Liver (tissue), 3 donors: ENCODE measurements around the gene MRPS18B.

Experiments
- ATF3 ChIP-seq: IDR thresholded peaks from 2 replicates; pipeline ENCODE4 v1.6.1; 2016; ENCODE audit warnings: antibody characterized with exemption
- CTCF ChIP-seq: fragments of 150-350 bp; IDR thresholded peaks from 2 replicates; pipeline ENCODE4 v1.5.1; 2017; ENCODE audit warnings: improper control_type of control experiment, low read depth, low read length; ENCODE audit not compliant: missing input control
- FOXA1 ChIP-seq: IDR thresholded peaks from 2 replicates; pipeline ENCODE4 v1.6.1; 2016; ENCODE audit warnings: antibody characterized with exemption
- GABPA ChIP-seq, 2 donors: IDR thresholded peaks in 1 of 2; conservative IDR thresholded peaks in 1 of 2; 2 replicates each; pipeline ENCODE4 v1.6.1; 2016; ENCODE audit warnings: antibody characterized with exemption in 2 of 2, mild to moderate bottlenecking in 1 of 2, moderate library complexity in 1 of 2
- MAX ChIP-seq: IDR thresholded peaks from 2 replicates; pipeline ENCODE4 v1.6.1; 2016; ENCODE audit warnings: antibody characterized with exemption
- NR2F2 ChIP-seq: IDR thresholded peaks from 2 replicates; pipeline ENCODE4 v1.6.1; 2016; ENCODE audit warnings: antibody characterized with exemption
- RAD21 ChIP-seq, 2 donors: IDR thresholded peaks; 2 replicates each; pipeline ENCODE4 v1.6.1; 2016; ENCODE audit warnings: antibody characterized with exemption in 2 of 2, mild to moderate bottlenecking in 2 of 2
- REST ChIP-seq: IDR thresholded peaks from 2 replicates; pipeline ENCODE4 v1.6.1; 2016; ENCODE audit warnings: antibody characterized with exemption, mild to moderate bottlenecking
- RXRA ChIP-seq, 2 donors: IDR thresholded peaks; 2 replicates each; pipeline ENCODE4 v1.6.1; 2017 to 2018; ENCODE audit warnings: antibody characterized with exemption in 2 of 2, mild to moderate bottlenecking in 1 of 2
- SP1 ChIP-seq: IDR thresholded peaks from 2 replicates; pipeline ENCODE4 v1.6.1; 2018; ENCODE audit warnings: antibody characterized with exemption, mild to moderate bottlenecking
- TAF1 ChIP-seq: conservative IDR thresholded peaks from 2 replicates; pipeline ENCODE4 v1.6.1; 2016; ENCODE audit warnings: antibody characterized with exemption, mild to moderate bottlenecking
- YY1 ChIP-seq: IDR thresholded peaks from 2 replicates; pipeline ENCODE4 v1.6.1; 2016; ENCODE audit warnings: antibody characterized with exemption, mild to moderate bottlenecking
- donor health status: healthy.
- donor health status: healthy.

GRCh38 chr6:30573113-30573512 is 44.5 kb upstream of the MRPS18B start:
- TF ChIP-seq CTCF = no peak
- TF ChIP-seq TAF1 = no peak
- TF ChIP-seq YY1 = no peak
- TF ChIP-seq ATF3 = no peak
- no peak for TF ChIP-seq RAD21 (IDR thresholded peaks at IDR 0.05)
- TF ChIP-seq RXRA (IDR thresholded peaks at IDR 0.05) = no peak
- no peak for TF ChIP-seq GABPA (IDR thresholded peaks at IDR 0.05 in 1 of 2, conservative IDR thresholded peaks at IDR 0.05 in 1 of 2)
- TF ChIP-seq NR2F2 = no peak
- no peak for TF ChIP-seq REST
- no peak for TF ChIP-seq SP1
- TF ChIP-seq FOXA1 = no peak
- no peak for TF ChIP-seq MAX
